HG02610 (cell line): ENCODE results near the gene TMEM200C.

ENCODE experiments used
- ATAC-seq: cut with Tn5 transposase; IDR thresholded peaks from one replicate; pipeline ENCODE4 v1.9.1; 2021; ENCODE audit warnings: mild to moderate bottlenecking, moderate library complexity; ENCODE audit not compliant: unreplicated experiment

The TMEM200C gene

DNA sequence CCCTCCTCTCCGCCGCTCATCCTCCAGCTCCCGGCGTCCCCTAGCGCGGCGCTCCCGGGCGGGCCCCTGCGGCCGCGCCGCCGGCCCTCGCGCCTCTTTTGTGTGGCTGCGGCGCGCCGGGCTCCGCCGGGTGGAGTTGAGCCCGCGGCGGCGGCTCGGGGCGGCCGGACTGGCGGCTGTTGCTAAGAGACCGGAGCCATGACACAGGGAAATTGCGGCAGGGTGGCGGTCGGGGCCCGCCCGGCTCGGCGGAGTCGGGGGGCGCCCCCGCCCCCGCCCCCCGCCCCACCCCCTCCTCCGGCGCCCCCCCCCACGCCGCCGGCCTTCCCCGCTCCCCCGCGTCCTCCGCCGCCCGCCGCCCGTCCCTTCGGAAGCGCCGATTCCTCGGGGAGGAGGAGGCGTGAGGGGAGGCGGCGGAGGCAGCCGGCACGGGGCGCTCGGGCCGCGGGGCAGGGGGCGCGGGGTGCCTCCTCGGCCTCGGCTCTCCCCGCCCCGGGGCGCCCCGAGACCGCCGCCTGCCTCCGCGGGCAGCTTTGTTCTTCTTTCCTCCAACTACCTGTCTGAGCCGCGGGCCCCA lies at the start of gene TMEM200C:
Gene TMEM200C, minus strand, starts transcription at position 224 of the 577 bp plus-strand sequence. CDS start 3,459 bp downstream, outside the sequence.
- ATAC-seq, result peak; percentile 38

DNA sequence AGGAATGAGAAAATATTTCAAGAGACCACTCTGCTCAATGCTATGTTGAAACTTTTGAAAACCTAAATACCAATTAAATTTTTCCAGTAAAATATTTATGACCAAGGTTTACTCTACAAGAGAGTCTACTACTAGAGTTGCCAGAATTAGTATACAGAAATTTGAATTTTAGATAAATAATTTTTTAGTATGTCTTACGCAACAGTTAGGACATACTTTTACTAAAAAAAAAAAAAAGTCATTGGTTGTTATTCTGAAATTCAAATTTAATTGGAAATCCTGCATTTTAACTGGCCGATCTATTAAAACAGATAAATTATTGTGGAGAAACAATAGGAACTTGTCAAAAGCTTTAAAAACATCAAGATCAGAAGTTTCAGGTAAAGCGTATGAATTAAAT lies 49.1 kb upstream of the TMEM200C start:
- ATAC-seq, result no peak

DNA sequence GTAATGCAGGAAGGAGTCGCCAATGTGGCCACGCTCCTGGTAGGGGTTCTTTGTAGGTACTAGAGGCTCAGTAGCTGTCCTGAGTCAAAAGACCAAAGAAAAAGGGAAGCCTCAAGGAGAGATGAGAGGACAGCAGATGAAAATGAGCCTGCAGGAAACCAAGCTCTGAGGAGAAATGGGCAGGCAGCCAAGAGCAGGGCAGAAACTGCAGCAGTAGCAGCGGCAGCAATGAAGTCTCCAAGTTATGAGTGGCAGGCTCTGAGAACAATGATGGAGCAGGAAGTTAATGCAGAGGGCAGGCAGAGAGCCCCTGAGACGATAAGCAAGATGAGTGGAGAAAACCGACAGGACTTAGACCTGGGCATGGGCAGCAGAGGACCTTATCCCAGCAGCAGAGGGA lies 48.2 kb upstream of the TMEM200C start:
- no peak for ATAC-seq

DNA sequence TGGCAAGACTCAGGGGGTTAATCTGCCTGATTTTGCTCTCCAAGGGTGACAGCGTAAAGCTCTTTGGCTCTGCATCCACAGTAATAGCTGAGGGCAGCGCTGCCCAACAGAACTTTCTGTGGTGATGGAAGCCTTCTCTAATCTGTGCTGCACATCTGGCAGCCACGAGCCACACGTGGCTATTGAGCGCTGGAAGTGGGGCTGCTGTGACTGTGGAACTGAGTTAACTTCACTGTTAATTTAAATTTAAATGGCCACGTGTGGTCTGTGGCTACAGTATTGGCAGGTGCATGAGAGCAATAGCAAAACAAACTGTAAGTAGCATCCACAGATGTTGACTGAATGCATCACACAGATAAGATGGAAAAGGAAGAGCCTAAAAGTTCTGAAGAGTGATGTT lies 47.3 kb upstream of the TMEM200C start:
- no peak for ATAC-seq

DNA sequence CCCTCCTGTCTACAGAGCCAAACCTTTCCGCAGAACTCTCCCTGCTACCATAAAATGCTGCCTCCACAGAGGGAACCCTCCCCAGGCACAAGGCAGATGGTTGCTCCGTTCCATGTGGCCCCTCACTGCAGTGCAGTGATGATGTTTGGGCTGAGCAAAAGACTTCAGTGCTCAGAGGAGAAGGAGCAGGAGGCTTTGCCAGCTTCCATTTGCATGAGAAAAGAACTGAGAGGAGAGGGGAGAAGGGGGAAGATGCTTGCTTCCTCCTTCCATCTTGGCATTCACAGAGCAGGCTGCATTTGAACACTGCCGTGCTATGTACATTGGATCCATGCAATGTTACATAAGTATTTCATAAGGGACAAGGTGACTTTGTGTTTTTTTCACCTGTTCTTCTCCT lies 46.6 kb upstream of the TMEM200C start:
- ATAC-seq, result no peak

DNA sequence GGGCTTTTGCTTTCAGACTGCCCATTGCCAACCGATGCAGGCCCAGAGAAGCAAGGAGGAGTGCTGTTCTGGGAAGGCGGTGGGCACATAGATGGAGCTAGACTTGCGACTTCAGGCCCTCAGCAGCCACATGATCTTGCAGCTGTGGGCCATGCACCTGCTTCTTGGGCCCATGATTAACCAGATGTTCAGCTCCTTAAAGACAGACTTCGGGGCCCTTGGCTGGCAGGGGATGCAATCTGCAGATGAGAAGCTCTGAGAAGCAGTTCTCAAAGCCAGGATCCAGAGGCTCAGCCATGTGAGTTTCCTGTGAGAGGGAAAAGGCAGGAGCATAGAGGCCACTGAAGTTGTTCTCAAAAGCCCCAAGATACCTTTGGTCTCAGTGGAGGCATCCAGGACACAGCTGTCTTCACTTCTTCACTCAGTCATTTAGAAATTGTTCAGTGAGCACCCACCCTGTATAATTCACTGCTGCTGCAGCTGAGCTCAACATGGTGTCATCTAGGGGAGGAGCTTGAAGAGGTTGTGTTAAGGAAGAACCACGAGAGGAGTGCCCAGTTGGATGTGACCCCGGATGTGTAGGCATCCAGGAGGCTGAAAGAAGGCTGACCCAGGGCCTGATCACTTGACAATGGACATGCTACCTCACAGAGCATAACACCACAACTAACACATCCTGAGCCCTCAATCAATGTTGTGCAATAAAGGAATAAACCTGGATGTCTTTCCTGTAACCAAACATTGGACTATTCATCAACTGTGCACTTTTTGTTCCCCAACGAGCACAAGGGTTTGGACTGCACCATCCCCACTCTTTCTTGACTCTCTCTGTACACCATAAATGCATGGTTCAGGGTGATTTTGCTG lies 44.7 kb upstream of the TMEM200C start:
- no peak for ATAC-seq

DNA sequence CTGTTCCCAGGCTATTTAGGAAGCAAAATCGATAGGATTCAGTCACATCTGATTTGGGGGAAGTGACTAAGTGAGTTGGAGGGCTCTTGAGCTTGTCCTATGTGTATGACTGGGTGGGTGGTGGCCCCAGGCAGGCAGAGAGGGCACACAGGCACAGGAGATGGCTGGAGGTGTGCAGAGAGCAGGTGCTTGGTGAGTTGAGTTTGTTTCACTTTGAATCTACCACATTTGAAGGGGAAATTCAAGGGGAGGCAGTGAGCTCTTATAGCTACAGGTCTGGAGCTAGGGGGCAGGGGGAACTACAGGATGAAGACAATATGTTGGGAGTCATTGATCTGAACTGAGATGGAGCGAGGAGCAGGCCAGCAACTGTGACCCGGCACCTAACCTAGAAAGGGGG lies 42.5 kb upstream of the TMEM200C start:
- peak; percentile 50 for ATAC-seq

DNA sequence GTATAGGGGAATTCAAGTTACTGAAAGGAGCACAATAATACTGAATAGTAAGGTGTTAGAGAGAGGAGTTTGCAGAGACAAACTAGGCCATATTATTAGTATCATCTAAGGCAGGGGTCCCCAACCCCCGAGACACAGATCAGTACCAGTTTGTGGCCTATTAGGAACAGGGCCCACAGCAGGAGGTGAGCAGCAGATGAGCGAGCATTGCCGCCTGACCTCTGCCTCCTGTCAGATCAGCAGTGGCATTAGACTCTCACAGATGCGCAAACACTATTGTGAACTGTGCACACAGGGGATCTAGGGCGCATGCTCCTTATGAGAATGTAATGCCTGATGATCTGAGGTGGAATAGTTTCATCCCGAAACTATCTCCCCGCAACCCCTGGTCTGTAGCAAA lies 41.8 kb upstream of the TMEM200C start:
- ATAC-seq, result no peak

DNA sequence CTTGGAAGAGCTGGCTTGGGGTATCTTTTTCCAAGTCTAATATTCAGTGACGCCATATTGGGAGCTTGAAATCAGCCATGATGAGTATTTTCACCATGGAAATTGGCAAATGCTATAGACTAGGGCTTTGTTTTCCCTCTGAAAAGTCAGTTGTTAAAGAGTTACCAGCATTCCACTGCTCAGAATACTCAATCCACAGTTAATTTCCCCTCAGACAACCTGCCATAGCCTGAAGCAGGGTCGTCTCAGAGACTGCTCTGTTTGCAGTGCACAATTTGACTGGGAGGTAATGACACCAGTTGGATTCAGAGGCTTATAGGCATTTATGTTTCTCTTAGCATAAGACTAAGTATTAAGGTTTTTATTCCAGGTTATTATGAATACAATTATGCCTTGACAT lies 35.5 kb upstream of the TMEM200C start:
- ATAC-seq, result no peak

DNA sequence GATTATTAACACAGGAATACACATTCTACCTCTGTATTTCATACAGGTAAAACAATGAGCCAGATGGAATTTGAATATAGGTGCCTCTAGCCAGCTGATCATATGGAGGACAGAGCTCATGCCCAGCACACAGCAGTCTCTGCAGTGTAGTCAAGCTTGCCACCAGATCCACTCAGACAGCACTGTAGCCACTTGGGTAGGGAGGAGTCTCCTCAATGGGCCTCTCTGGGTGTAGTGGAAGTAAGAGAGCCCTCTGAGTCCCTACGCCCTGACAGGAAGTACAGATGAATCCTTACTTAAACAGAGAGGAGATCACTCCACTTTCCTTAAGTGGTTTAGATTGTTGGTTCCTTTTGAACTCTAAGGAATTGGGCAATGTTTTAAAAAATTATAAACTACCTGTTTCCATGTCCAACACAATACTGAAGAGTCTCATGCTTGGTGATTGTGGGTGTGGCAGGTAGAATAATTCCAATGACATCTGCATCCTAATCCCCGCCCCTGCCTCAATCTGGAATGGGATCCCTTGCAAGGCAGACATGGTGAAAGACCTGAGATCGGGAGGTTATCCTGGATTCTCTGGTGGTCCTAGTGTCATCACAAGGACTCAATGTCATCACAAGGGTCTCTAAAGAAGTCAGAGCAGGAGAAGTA lies 23.0 kb upstream of the TMEM200C start:
- no peak for ATAC-seq

DNA sequence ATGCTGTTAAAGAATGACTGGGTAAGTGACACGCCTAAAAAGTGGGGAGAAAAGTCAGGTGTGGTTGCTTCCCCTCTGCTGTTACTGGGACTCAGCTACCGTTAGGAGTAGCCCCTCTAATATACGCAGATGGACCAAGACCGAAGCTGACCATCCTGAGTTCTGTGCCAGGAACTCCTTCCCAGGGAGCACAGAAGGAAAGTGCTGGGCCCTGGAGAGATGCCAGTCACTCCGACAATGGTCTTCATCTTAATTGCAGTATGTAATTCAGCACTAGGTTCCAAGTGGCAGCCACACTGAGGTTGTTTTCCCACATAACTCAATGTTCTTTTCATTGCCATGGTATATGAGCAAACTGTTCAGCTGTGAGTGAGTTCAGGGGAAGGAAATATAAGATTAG lies 19.6 kb upstream of the TMEM200C start:
- ATAC-seq, result no peak

DNA sequence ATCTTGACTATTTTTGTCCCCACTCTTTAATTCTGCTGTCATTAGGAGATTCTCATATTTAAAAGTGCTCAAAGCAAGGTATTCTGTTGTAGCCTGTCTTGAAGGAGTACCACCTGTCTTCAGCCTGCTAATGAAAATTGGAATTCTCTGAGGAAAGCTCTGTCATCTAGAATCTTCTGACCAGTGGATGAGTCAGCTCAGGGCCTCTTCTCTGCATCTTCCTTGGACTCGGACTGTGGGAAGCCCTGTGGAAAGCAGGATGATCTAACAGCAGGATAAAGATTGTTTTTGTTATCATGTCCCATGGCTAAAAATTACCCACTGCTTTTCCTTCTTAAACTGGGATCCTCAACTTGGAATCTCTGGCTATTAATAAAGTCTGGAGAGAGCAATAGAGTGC lies 18.7 kb upstream of the TMEM200C start:
- ATAC-seq, result no peak

DNA sequence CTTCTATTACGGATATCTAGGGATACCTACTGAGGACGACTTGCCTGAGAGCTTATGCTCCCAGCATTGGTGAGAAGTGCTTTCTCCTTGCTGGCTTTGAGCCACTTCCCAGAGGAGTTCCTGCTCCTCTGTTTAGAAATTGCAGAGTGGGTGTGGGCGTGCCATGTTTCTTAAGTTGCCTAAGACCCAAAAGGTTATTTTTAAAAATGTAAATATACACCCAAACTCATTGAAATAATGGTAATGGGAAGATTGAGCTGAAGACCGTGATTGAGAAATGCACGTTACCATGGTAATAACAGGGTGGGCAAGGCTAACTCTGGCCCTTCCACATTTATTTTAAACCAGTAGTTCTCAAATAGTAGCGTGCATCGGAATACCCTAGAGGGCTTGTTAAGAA lies 17.2 kb upstream of the TMEM200C start:
- no peak for ATAC-seq

DNA sequence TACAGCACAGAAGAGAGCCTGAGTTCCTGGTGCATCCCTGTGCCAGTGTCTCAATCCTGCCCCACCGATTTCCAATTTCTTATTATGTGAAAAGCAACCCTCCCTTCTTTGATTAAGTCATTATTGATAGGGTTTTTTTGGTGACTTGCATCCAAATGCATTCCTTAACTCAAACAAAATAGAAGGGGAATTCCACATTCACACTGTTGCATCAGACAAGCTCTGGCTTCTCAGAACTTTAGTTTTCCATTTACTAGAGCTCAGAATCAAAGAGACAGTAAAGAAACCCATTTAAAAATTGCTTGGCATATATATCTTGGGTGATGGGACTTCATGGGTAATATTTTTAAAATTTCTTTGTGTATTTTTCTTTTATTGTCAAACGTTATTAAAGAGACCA lies 13.8 kb upstream of the TMEM200C start:
- ATAC-seq, result no peak

DNA sequence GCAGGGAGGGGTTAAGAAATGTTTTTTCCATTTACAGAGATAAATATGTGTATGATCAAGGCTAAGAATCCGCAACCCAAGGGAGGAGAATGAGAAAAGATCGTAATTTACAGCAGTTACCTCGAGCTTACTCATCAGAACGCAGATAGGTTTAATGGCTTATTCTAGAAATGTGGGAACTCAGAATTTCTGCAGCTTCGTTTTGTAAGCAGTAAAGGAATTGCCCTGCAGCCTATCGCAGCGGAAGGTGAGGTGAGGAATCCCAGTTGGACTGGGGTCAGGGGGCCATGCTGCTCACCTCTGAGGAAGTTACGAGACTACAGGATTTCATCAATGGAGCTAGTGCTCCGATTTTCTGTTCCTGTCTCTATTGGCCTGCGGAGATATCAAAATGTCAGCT lies 8.1 kb upstream of the TMEM200C start:
- ATAC-seq, result no peak

DNA sequence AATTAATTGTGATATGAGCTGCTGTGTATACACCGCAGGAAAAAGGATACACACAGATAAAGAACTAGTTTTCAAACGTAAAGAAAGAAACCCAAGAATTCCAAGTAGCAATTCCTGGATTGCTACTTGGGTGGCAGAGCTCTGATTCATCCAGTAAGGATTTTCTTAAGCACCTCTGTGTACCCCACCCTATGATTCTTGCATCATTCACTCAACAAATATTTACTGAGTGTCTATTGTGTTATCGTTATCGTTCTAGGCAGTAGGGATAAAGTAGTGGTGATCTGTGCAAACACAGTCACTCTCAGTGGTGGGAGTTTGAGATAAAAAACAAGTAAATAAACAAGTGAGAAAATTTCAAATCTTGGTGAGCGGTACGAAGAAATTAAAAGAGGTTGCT lies 4.9 kb upstream of the TMEM200C start:
- ATAC-seq, result no peak

DNA sequence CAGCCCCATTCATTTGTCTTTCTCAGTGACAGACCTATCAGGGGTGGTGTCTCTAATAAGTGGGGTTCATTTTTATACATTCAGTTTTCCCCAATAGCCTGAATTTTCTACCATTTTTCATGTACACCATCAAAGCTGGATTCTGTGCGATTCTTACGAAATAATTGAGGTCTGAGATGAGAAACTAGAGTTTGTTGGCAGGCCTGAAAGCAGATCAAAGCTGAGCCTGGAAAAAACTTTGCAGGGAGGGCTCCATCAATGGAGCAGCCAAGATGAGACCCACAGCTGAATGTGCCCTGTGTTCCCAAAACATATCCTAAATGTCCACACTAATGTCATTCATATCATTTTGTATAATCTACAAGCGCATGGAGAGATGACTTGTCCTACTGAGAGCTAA lies 4.5 kb upstream of the TMEM200C start:
- no peak for ATAC-seq

DNA sequence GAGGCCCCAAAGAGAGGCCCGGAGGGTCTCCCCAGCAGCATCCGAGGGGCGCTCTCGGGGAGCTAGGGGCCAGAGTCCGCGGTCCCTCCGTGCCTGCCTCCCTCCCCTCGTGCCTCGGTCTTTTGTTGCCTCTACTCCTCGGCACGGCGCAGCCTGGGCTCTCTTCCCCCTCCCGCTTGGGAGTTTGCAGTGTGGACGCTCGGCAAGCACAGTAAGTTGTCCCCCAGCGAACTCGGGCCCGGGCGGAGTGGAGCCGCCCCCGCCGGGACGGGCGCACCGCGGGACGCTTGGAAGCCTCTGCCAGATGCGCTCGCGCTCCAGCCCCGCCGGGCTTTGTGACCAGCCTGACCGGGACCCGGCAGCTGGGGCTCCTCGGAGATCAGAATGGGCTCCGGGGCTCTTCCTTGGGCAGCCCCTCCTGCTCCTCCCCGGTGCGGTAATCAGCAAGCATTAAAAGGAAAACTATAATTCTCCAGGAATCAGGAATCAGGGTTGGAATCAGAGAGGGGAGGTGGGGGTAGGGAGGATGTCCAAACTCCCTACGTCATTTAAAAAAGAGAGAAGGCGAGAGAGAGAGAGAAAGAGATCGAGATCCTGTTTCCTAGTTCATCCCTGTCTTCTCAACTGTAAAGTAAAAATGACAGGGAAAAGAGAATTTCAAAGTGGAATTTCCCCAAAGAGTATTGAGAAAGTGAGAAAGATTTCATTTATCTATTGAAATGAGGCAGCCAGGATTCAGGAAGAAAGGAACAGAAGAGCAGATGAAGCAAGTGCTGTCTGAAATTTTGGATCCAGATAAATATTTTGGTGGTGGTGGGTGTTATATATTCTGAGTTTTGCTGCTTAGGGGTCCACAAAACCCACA lies 786 bp upstream of the TMEM200C start:
- ATAC-seq, result peak; percentile 34

DNA sequence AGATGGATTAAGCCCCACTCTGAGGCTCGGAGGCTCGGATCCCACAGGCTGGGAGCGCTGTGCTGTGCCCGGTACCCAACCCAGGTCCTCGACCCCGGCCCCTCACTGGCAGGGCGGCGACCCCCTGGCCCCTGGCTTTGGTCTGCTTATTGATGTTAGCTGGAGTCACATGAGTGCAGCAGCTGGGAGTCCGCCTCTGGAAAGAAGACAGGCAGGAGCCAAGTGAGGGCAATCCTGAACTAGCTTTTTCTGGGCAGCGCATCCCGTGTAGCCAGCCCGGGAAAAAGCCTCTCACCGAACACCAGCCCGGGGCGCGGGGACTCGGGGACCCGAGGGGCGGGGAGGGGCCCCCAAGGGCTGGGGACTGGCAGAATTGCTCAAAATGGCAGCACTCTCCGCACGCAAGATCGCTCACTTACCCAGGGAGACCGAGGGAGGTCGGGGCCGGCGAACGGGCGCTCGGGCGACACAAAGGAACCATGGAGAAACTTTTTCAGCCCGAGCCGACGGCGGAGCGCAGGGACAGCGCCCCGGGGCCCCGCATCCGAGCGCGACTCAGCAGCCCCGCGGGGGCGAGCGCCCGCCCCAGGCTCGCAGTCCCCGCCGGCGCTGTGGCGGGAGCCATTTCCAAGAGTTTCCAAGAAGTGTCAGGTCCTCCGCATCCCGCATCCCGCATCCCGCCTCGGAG lies 567 bp downstream of the TMEM200C start:
- ATAC-seq, result peak; percentile 4

DNA sequence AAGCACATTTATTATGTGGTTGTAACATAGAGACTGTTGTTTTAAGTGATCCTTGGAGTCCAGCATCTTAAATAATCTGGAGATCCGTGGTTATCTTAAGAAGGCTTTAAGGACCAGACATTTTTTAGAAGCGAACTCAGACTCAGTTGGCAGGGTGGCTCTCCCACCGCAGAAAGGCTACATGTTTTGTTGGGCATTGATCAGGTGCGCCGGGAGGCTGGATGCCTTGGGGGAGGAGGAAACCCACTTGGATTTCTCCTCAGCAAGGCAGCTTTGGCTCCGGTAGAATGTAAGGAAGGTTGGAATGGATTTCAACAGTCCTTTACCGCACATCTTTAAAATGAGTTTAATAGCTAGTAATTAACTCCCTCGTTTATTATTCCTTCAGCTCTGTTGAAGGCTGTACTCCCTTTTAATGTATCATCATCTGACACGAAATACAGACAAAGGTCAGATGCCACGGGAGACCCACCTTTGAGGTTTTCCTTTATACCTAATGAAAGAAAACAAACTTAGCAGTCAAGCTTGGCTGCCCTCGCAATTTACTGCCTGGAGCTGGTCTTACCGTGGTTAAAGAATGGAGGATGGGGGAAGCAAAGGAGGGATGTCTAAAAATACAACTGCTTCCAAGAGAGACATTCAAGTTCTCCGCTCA lies 1.2 kb downstream of the TMEM200C start:
- no peak for ATAC-seq
